GM12873 (cell line): ENCODE data around the gene OXCT1.

Experiments used
- TF ChIP-seq, protein P1 (sequence below): IDR thresholded peaks from 2 replicates; pipeline ENCODE4 v1.5.1; 2012; ENCODE audit warnings: low read depth, mild to moderate bottlenecking, moderate library complexity, low read length, control low read depth; ENCODE audit not compliant: insufficient read depth; ENCODE audit errors: missing control alignments

Gene OXCT1

DNA sequence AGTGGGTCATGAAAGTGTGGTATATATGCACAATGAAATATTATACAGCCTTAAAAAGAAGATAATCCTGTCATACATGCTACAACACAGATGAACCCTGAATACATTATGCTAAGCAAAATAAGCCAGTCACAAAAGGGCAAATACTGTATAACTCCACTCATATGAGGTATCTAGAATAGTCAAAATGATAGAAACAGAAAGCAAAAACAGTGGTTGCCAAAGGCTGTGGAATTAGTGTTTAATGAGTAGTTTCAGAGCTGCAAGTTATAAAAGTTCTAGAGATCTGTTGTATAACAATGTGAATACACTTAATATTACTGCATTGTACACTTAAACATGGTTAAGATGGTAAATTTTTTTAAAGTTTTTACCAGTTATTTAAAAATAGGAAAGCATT is 135.0 kb downstream of the OXCT1 start:
- TF ChIP-seq, protein P1, sequence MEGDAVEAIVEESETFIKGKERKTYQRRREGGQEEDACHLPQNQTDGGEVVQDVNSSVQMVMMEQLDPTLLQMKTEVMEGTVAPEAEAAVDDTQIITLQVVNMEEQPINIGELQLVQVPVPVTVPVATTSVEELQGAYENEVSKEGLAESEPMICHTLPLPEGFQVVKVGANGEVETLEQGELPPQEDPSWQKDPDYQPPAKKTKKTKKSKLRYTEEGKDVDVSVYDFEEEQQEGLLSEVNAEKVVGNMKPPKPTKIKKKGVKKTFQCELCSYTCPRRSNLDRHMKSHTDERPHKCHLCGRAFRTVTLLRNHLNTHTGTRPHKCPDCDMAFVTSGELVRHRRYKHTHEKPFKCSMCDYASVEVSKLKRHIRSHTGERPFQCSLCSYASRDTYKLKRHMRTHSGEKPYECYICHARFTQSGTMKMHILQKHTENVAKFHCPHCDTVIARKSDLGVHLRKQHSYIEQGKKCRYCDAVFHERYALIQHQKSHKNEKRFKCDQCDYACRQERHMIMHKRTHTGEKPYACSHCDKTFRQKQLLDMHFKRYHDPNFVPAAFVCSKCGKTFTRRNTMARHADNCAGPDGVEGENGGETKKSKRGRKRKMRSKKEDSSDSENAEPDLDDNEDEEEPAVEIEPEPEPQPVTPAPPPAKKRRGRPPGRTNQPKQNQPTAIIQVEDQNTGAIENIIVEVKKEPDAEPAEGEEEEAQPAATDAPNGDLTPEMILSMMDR, result no peak

GRCh38 chr5:41728281-41728680 is 141.9 kb downstream of the OXCT1 start:
- TF ChIP-seq, protein P1, result no peak

- TF ChIP-seq, protein P1, result peak; percentile 28
Measured at GRCh38 chr5:41722359-41722950, 147.8 kb downstream of the OXCT1 start.

- TF ChIP-seq, protein P1, result no peak
Measured at GRCh38 chr5:41721516-41721915, 148.7 kb downstream of the OXCT1 start.

- TF ChIP-seq, protein P1, result no peak
Measured at GRCh38 chr5:41716382-41716781, 153.8 kb downstream of the OXCT1 start.

GRCh38 chr5:41708604-41708940 is 161.7 kb downstream of the OXCT1 start:
- TF ChIP-seq, protein P1, result no peak

DNA sequence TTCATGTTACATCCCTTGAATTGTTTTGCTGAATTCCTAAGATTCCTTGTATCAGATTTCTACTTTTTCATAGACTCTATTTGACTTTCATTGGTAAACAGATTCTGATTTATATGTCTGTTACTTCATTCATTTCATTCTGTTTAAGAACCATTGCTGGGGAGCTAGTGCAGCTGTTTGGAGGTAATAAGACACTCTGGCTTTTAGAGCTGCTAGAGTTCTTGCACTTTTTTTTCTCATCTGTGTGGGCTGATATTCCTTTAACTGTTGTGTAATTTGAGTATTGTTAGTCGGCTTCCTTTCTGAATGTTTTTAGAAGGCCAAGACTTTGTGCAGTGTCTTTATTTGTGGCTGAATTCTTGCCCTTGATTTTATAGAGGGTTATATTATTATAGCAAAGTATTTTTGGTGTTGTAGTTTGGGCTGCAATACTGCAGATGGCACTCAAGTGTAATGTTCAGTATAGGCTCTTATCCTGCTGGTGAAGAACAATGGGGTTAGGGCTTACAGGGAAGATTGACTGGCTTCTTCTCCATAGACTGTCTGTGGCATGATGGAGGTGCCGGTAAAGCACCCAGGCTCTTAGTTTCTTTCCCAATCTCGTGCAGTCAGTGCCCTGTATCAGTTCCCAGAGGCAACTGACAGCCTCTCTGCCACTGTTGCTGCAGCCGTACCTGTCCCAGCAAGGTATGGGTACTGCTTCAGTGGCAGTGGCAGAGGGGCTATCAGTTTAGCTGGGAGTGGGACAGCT is 162.2 kb downstream of the OXCT1 start:
- TF ChIP-seq, protein P1, result peak; percentile 61
